Glomerular visceral epithelial cell (primary cell): ENCODE measurements around the gene ACSF2.
A peak's percentile ranks its signal among the peaks of the same experiment; 100 is the strongest.
"Not testable (repeated sequence)": the region's sequence is repeated elsewhere in the genome, so short reads cannot be mapped to it uniquely, and the experiment has no call there.

Source experiments
- DNase-seq: peaks from one replicate; pipeline ENCODE4 v3.0.0-alpha.2; 2016; ENCODE audit errors: extremely low spot score

ACSF2 gene, protein sequence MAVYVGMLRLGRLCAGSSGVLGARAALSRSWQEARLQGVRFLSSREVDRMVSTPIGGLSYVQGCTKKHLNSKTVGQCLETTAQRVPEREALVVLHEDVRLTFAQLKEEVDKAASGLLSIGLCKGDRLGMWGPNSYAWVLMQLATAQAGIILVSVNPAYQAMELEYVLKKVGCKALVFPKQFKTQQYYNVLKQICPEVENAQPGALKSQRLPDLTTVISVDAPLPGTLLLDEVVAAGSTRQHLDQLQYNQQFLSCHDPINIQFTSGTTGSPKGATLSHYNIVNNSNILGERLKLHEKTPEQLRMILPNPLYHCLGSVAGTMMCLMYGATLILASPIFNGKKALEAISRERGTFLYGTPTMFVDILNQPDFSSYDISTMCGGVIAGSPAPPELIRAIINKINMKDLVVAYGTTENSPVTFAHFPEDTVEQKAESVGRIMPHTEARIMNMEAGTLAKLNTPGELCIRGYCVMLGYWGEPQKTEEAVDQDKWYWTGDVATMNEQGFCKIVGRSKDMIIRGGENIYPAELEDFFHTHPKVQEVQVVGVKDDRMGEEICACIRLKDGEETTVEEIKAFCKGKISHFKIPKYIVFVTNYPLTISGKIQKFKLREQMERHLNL

DNA sequence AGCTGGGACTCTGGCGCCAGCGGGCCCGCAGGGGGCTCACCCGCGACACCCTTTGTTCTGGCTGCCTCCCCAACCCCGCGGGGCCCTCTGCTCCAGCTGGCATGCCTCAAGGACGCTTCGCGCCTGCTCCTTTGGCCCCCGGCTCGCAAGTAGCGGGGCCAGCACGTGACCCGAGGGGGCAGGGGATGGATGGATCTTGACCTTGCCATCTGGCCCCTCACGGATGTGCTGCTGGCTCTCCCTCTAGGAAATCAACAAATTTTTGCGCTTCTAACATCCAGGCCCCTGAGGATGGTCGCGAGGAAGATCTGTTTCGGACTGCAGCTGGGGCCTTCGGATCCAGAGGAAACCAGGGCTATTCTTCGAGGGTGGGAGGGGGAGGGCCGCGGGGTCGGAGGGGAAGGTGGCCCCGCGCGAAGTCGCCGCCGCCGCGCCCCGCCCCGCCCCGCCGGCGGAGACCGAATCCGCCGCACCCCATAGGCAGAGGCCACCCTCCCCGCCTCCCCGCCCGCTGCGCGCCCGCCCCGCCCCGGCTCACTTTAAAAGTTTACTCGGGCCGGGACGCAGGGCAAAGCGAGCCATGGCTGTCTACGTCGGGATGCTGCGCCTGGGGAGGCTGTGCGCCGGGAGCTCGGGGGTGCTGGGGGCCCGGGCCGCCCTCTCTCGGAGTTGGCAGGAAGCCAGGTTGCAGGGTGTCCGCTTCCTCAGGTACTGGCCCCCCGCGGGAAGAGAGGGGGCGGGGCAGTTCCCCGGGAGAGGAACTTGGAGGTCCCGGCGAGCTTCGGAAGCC, at the start of gene ACSF2:
Gene ACSF2, plus strand, starts transcription at position 537 of the 790 bp plus-strand sequence. Its CDS starts 44 bp downstream, at position 581.
- peak; percentile 72 for DNase-seq

DNA sequence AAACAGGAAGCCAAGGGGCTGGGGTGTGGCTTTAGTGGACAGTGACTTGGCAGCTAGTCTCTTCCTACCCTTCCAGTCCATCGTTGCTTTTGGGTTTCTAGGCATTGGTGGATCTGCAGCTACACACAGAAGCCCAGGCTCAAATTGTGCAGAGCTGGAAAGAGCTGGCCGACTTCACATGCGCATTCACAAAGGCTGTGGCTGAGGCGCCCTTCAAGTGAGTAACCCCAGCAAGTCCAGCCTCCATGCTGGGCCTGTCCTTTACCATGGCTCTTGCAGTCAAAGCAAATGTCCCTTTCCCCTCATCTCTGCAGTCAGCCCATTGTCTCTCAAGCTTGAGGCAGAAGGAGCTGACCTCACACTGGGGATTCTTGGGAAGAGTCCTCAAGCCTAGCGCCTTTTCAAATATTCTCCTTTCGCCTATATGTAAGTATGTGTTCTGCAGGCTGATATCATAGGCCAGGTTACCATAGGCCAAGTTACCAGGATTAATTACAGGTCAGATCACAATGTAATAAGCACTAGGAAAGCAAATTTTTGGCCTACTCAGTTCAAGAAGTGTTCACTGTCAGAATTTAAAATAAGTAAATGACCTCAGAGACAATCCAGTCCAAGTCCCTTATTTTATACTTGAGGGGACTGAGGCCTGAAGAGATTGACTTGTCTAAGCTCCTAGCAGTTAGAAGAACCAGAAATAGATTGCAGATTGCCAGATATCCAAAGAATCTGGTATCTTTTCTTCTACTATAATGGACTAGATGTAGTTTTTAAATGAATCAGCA, 46.5 kb upstream of the ACSF2 start:
- DNase-seq, result no peak

DNA sequence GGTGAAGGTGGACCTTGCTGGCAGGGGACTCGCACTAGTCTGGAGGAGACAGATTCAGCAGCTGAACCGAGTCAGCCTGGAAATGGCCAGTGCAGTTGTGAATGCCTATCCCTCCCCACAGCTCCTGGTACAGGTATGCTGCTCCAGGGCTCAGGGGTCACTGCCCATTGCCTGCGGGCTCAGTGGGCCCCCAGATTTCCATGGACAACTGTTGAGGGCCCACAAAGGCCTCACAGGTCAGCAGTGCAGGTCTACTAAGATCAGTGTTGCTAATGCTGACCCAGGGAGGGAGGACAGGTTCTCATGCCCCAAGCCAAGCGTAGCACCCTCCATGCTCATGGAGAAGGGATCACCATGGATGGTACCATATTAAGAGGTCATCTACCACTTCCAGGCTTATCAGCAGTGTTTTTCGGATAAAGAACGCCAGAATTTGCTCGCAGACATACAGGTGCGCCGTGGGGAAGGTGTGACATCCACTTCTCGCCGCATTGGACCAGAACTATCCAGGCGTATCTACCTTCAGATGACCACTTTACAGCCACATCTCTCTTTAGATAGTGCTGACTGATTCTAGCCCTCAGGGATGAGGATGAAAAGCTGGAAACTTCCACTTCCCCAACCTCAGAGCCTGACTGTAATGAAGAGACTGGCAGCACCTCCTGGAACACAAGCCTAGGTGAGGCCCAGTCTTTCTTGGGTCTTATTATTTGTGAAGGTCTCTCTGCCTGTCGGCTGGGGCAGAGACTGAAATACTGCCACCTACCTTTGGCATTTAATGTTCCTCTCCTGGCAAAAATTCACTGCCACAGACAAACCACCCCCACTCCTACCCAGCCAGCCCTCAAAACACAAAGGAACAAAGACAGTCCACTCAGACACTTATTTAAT, 45.4 kb upstream of the ACSF2 start:
- DNase-seq, result no peak

DNA sequence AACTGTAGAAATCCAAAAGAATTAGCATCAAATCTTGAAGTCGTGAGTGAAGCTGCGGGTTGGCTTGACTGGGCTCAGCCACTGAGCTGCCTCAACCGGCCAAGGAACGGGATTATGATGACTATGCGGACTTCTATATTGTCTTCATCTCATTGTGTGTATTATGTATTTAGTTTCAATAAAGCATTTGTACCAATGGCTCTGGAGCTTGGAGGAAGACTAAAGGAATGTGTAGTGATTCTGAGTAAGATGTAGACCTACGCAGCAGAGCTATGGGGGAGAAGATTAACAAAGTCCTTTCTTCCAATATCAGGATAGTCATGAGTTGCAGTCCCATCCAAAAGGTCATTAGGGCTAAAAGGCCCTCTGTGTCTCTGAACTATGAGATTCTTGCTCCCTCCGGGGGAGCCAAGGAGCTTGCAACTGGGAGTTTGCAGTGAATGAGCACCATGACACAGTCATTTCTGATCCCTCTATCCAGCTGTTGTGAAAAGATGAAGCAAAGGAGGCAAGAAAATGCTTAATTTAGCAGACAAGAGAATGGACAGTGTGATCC, 44.7 kb upstream of the ACSF2 start:
- DNase-seq, result no peak

DNA sequence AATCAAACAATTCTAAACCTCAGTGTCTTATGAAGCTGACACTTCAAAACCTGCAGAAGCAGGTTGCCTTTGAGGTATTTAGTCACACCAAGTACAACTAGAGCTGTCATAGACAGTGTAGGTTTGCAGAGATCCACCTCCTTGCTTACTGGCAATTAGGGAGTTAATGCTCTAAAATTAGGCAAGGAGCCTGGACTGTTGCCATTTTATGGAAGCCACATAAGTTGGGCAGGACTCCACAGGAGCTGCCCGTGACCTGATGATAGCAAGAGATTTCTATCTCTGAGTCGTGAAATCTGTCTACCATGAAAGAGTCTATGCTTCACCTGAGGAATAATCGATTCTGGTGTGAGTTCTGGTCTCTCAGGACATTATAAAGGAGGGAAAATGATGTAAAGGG, 44.1 kb upstream of the ACSF2 start:
- no peak for DNase-seq

DNA sequence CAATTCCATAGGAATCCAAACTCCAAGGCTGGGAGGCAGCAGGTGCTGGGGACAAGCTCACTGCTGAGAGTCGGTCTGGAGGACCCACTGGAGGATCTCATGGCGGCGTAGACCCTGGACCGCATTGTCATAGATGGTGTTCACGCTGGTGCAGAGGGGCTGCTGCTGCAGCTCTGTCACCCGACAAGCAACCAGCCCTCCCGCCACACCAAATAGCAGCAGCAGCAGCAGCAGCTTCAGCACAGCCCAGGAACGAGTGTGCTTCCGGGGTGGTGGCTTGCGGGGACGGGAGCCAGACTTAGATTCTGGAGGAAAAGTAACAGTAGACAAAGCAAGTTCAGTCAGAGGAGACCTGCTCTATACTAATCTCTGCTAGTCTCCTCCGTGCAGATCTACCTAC, 43.1 kb upstream of the ACSF2 start:
- no peak for DNase-seq

DNA sequence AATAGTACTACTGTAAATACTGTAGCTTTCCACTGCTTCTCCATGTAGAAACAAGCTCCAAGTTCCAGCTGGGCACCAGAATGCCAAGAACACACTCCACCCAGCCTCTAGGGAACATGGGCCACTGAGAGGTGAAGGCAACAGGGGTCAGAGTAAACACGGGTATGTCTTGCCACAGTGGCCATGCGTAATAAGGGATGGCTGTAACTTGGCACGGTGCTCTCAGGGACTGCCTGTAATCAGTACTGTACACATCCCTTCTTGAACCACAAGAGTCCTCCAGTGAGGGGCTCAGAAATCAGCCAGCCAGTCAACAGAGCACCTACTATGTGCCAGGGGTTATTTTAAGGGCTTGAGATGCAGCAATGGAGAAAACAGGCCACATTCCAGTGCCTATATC, 39.5 kb upstream of the ACSF2 start:
- DNase-seq, result no peak

DNA sequence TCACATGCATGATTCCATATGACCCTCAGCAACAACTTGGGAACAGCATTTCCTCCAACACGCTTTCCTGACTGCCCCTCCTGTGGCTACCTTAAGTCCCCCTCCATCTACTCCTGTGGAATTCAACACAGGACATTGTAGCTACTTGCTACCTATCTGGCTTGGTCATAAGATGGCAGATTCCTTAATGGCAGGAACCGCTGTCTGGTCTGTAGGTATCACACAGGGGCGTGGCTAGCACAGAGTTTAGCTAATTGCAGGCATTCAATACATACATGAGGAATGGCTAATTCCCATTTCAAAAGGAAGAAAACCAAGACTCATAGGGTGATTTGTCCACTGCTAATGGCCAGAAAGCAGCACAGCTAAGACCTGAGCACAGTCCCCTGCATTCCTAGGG, 37.3 kb upstream of the ACSF2 start:
- no peak for DNase-seq

DNA sequence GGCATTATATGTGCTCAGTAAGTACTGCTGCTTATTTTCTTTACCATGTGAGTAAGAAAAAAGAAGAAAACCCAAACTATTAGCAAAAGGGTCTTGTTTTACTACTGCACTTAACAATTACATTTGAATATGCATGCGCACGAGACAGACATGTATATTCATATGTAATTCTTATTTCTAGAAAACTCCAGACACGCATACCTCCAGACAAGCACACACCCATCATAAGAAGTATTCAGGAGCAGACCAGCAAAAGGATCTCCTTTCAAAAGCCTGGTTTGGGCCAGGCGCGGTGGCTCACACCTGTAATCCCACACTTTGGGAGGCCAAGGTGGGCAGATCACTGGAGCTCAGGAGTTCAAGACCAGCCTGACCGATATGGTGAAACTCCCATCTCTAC, 36.5 kb upstream of the ACSF2 start:
- no peak for DNase-seq

DNA sequence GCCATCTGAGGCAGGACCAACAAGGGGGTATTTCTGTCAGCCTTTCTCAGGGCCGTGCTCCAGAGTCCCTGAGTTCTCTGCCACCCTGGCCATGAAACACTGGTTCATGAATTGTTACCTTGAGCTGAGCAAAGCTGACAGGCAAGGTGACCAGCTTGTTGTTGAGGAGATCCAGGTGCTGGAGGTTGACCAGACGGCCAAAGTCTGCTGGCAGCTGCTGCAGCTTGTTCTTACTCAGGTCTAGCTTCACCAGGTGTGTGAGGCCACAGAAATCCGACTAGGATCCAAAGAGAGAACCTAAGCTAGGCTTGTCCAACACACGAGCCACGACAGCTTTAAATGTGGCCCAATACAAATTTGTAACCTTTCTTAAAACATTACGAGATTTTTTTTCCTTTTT, 33.4 kb upstream of the ACSF2 start:
- DNase-seq, result no peak

DNA sequence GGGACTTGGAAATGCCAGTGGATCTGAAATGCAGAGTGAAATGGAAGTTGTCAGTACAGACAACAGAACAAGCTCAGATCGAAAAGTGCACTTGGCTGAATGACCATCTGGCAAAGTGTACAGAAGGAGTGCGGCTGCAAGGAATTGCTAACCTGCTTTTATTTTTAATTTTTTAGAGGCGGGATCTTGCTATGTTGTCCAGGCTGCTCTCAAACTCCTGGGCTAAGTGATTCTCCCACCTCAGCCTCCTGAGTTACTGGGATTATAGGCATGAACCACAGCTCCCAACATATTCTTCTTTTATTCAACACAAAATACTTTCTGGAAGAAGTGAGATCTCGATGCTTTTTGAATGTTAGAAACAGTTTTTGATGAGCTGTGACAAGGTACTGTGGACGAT, 32.3 kb upstream of the ACSF2 start:
- DNase-seq, result no peak

DNA sequence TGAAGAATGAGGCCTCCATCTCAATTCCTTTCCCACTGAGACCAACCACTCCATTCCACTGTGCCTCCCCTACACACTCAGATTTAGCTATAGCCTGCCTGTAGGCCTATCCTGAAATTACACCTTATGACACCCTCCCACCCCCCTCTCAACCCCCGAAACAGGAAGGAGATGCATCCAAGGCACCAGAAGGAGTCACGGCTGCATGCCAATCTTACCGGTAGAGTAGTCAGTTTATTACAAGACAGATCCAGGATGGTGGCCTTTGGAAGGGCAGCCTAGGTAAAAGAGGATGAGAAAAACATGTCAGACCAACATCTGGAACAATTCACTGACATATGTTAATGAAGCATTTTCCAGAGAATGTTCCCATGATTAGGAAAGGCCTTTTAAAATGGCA, 31.3 kb upstream of the ACSF2 start:
- no peak for DNase-seq

DNA sequence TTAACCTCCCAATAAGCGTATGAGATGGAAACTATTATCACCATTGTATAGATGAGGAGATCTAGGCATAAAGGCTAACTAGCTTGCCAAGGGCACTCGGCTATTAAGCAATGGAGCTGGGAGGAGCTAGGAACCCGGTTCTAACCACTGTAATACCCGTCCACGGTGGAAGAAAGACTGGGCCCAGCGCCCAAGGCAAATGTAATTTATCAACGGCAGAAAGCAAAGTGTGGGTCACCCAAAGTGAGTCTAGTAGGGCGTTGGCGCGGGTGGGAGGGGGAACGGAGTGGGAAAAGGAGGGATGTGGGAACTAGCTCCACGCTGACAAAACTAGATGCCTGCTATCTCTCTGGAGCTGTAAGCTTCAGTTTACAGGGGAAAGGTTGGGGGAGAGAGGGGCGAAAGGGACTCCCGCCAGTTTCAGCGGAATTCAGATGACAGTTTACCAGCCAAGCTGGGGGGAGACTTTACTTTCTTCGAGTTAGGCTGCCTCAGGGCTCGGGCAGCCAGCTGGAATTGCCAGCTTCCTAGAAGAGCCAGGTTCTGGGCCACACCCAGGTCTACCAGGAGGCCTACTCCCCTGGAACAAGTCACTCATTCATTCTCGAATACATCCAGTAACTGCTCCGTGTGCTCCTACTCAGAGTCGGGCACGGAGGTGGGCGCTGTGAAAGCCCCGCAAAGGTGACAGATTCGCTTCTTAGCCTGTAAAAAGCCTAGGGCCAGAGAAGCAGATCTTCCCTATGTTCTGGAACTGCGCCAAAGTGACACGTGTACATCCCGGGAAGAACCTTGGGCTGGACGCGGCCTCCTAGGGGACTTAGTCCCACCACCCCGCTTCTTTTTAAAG, 29.5 kb upstream of the ACSF2 start:
- DNase-seq, result peak; percentile 51

DNA sequence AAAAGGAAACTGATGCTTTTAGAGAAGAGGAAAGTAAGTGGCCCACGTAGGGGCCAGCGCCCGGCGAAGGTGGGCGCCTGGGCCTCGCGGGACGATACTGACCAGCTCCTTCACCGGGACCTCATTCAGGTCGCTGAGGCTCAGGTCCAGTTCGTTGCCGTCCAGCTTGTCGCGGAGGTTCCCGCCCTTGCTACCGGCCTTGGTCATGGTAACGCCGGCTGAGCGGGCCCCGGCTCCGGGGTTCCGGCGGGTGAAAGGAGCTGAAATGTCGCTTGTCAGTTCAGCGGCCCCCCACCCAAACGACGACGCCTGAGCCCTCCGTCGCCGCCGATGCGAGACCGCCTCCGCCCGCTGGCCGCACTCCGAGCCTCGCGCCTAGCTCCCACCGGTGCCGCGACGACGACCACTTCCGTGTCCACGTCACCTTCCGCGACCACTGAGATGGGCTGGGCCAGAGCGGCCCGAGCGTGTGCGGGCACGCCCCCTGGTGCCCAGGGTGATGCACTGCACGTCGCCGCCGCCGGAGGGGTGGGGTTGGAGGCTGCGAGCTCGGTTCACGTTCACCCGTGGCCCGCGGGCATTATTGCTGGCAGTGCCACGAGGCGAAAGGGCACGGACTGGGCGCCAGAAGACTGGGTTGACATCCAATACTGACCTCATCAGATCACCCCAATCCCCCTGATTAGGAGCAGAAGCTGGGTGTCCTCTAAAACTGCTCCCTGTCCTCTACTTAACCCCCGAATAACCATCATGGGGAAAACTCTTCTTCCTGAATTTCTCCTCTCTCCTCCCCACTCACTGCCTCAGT, 28.7 kb upstream of the ACSF2 start, which contains the start of gene LRRC59:
Gene LRRC59, minus strand, starts transcription at position 413 of the 808 bp plus-strand sequence. Its CDS starts 206 bp downstream, at position 207.
- peak; percentile 87 for DNase-seq

DNA sequence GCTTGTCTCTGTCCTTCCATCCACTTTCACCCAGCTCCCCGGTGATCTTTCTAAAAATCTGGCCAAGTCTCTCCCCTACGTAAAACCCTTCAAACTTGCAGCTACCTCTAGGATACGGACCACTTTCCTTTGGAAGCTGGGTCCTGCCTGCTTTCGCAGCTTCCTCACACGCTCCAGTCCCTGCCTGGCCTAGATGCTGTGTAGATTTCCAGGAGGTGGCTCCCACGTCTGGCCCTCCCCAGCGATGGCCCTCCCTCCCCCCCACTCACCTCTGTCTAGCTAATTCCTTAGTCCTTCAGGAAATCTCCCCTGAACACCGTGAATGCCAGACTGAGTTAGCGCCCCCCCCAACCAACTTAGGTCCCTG, 28.1 kb upstream of the ACSF2 start:
- DNase-seq, result no peak

DNA sequence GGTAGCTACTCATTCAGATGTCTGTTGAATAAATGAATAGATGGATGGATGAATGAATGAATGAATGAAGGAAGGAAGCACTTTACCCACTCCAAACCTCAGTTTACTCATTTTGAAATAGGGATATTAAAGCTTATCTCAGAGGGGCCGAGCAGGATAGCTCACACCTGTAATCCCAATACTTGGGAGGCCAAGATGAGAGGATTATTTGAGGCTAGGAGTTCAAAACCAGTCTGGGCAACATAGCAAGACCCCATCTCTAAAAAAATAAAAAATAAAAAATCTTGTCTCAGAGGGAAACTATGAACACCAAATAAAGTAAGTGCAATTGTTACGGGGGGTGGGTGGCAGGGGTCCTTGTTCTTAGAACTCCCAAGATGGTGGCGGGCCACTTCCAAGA, 27.3 kb upstream of the ACSF2 start:
- DNase-seq, result not testable (repeated sequence)

DNA sequence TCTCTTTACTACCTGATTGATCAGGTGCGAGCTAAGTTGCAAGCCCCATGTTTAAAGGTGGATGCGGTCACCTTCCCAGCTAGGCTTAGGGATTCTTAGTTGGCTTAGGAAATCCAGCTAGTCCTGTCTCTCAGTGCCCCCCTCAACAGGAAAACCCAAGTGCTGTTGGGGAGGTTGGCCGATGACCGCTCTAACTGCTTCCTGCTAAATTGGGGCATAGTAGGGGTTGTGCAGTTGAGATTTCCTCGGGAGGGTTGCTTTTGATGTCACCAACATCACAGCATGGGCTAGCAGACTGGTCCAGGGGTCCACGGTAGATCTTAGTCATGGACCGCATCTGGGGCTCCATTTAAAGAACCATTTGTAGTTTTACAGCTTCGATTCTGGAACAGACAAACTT, 26.4 kb upstream of the ACSF2 start:
- DNase-seq, result not testable (repeated sequence)

DNA sequence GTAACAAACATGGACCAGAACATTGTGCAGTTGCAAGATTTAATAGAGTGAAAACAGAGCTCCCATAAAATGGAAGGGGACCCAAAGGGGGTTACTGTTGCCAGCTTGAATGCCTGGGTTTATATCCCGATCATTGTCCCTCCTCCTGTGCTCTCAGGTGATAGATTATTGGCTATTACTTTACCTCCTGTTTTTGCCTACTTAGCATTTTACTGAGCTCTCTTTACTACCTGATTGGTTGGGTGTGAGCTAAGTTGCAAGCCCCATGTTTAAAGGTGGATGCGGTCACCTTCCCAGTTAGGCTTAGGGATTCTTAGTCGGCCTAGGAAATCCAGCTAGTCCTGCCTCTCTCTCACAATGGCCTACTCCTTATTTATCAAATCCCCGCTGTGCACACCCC, 20.7 kb upstream of the ACSF2 start:
- DNase-seq, result not testable (repeated sequence)

DNA sequence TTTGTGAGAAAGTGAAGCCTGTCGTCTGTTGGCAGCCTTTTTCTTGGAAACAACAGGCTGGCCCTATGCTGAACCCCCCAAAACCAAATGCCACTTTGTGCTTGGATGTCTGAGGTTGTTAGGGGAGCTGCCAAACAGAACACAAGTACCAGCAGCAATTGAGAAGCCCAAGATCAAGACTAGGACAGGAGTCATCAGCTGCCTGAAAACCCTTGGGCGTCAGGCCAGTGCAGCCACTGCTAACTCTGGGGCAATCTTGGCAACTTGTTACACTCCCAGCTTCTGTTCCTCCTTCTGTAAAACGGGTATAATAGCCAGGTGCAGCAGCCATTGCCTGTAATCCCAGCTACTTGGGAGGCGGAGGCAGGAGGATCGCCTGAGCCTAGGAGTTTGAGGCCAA, 19.4 kb upstream of the ACSF2 start:
- DNase-seq, result no peak
